A673 (cell line): ENCODE results near the gene P3R3URF. TPM values are rescaled to one million over a fixed set of nuclear protein-coding genes. Genes with fewer than 3 reads are reported as not detected.

Experiments
- BruUV-seq: library from RNA; stranded (reverse); fragments of 400-500 nt; replicated peaks from 2 replicates; lab custom pipeline; 2021; lab: Mats Ljungman, UMichigan
- CTCF ChIA-PET: fragments of 300-600 bp; sonication (Branson Sonifier 250); formaldehyde crosslinking; loops from one replicate; lab custom pipeline; 2022; ENCODE audit warnings: antibody characterized with exemption; lab: Charles Lee
- POLR2A ChIA-PET: fragments of 300-600 bp; sonication (Branson Sonifier 250); formaldehyde crosslinking; loops from one replicate; lab custom pipeline; 2022; ENCODE audit warnings: antibody characterized with exemption; ENCODE audit not compliant: low non-redundant PET; lab: Charles Lee
- DNase-seq: peaks from one replicate; pipeline ENCODE4 v3.0.0-alpha.2; 2015; ENCODE audit warnings: low spot score
- H3K27ac ChIP-seq: fragments of 200-600 bp; sonication (generic); 2 replicates; pipeline ENCODE4 v1.5.1; 2016; ENCODE audit warnings: mixed run types, low read depth, mild to moderate bottlenecking, mixed read lengths, antibody characterized with exemption, low read length; ENCODE audit not compliant: poor library complexity, severe bottlenecking
- H3K27me3 ChIP-seq: fragments of 200-600 bp; sonication (generic); replicated peaks from 2 replicates; pipeline ENCODE4 v1.6.1; 2017; ENCODE audit warnings: mixed run types, low read depth, mild to moderate bottlenecking, mixed read lengths, antibody characterized with exemption, low read length; ENCODE audit not compliant: insufficient read depth, poor library complexity
- H3K36me3 ChIP-seq: fragments of 200-600 bp; sonication (generic); 2 replicates; pipeline ENCODE4 v1.6.1; 2016; ENCODE audit warnings: mixed run types, mild to moderate bottlenecking, mixed read lengths, antibody characterized with exemption, low read length; ENCODE audit not compliant: insufficient read depth, poor library complexity, severe bottlenecking
- H3K4me1 ChIP-seq: fragments of 200-600 bp; sonication (generic); 2 replicates; pipeline ENCODE4 v1.6.1; 2017; ENCODE audit warnings: mixed run types, mild to moderate bottlenecking, mixed read lengths, antibody characterized with exemption, low read length; ENCODE audit not compliant: insufficient read depth, poor library complexity, severe bottlenecking
- H3K4me3 ChIP-seq: fragments of 200-600 bp; sonication (generic); 2 replicates; pipeline ENCODE4 v1.5.1; 2016; ENCODE audit warnings: low read depth, mixed run types, mild to moderate bottlenecking, mixed read lengths, low read length; ENCODE audit not compliant: poor library complexity, severe bottlenecking
- H3K9me3 ChIP-seq: fragments of 200-600 bp; sonication (generic); 2 replicates; pipeline ENCODE4 v1.6.1; 2016; ENCODE audit warnings: mixed run types, low read depth, mild to moderate bottlenecking, mixed read lengths, antibody characterized with exemption, low read length; ENCODE audit not compliant: poor library complexity, severe bottlenecking
- CTCF ChIP-seq: fragments of 300-800, 200-600 bp; sonication (generic); conservative IDR thresholded peaks from 2 replicates; pipeline ENCODE4 v1.5.1; 2017; ENCODE audit warnings: low read depth, mild to moderate bottlenecking, antibody characterized with exemption, low read length, moderate library complexity, mixed read lengths
- EZH2 ChIP-seq: fragments of 200-600 bp; sonication (generic); IDR thresholded peaks from 2 replicates; pipeline ENCODE4 v1.6.1; 2017; ENCODE audit warnings: borderline replicate concordance, low read depth, mild to moderate bottlenecking, mixed read lengths, antibody characterized with exemption, low read length; ENCODE audit not compliant: poor library complexity, severe bottlenecking
- intact Hi-C: fragments of 100-400 bp; cut with micrococcal nuclease; formaldehyde crosslinking; loops from one replicate; pipeline ENCODE4 v1.10.0; 2022; ENCODE audit not compliant: unreplicated experiment
- total RNA-seq: library from RNA; stranded (reverse); gene quantifications from 2 replicates; pipeline ENCODE4 v1.2.3, GENCODE V29; 2021

The P3R3URF gene
- total RNA-seq, 1 experiment from 2014 or later = not detected

GRCh38 chr1:46210561-46210960 is 34.3 kb upstream of the P3R3URF start:
- POLR2A ChIA-PET = no interaction called here
- no TSS peak for BruUV-seq
- no peak overlapping the region for H3K4me3 ChIP-seq
- CTCF ChIA-PET = no interaction called here
- no peaks in the 10 kb centered on the region for H3K36me3 ChIP-seq
- TF ChIP-seq EZH2 (no peak), CTCF (no peak)
- H3K4me1 ChIP-seq = no peaks in the 10 kb centered on the region
- intact Hi-C loops = no loop called here
- H3K27ac ChIP-seq = no peak overlapping the region
- DNase-seq = no peak
- no peaks in the 10 kb centered on the region for H3K27me3 ChIP-seq
- H3K9me3 ChIP-seq = no peaks in the 10 kb centered on the region

GRCh38 chr1:46206399-46206798 is 30.1 kb upstream of the P3R3URF start:
- ChIA-PET CTCF (no interaction called here), POLR2A (no interaction called here)
- Histone ChIP-seq H3K27me3 (no peaks in the 10 kb centered on the region), H3K4me3 (no peak overlapping the region), H3K4me1 (peaks cover 6% of the 10 kb centered on the region), H3K9me3 (no peaks in the 10 kb centered on the region), H3K27ac (no peak overlapping the region), H3K36me3 (no peaks in the 10 kb centered on the region)
- intact Hi-C loops = no loop called here
- TF ChIP-seq EZH2 (no peak), CTCF (no peak)
- DNase-seq = no peak
- no TSS peak for BruUV-seq

- TF ChIP-seq CTCF = no peak
- no peak for TF ChIP-seq EZH2
- no TSS peak for BruUV-seq
- no peak overlapping the region for H3K4me3 ChIP-seq
- DNase-seq = no peak
- H3K27ac ChIP-seq = no peak overlapping the region
- CTCF ChIA-PET = no interaction called here
- no peaks in the 10 kb centered on the region for H3K36me3 ChIP-seq
- POLR2A ChIA-PET = no interaction called here
- H3K4me1 ChIP-seq = peaks cover 6% of the 10 kb centered on the region
- no peaks in the 10 kb centered on the region for H3K9me3 ChIP-seq
- H3K27me3 ChIP-seq = no peaks in the 10 kb centered on the region
- intact Hi-C loops = no loop called here
Observed at GRCh38 chr1:46205791-46206190, 29.5 kb upstream of the P3R3URF start.
